Brain microvascular endothelial cell (primary cell): ENCODE results near the gene CCDC175.
A peak's percentile ranks its signal among the peaks of the same experiment; 100 is the strongest.

ENCODE experiments used
- DNase-seq: peaks from one replicate; pipeline ENCODE4 v3.0.0-alpha.2; 2020
- H3K27ac ChIP-seq: fragments of 250-450 bp; sonication (Bioruptor Pico); 2 replicates; pipeline ENCODE4 v1.5.1; 2020; ENCODE audit warnings: mild to moderate bottlenecking, moderate library complexity
- H3K27me3 ChIP-seq: fragments of 250-450 bp; sonication (Bioruptor Pico); replicated peaks from 2 replicates; pipeline ENCODE4 v1.5.1; 2020; ENCODE audit warnings: mild to moderate bottlenecking
- H3K36me3 ChIP-seq: fragments of 250-450 bp; sonication (Bioruptor Pico); replicated peaks from 2 replicates; pipeline ENCODE4 v1.5.1; 2020; ENCODE audit warnings: mild to moderate bottlenecking
- H3K4me3 ChIP-seq: 2 replicates; pipeline ENCODE4 v1.5.1; 2011; ENCODE audit warnings: low read depth, mild to moderate bottlenecking, control low read depth, low read length, moderate library complexity
- CTCF ChIP-seq: IDR thresholded peaks from 2 replicates; pipeline ENCODE4 v1.5.1; 2011; ENCODE audit warnings: low read depth, mild to moderate bottlenecking, moderate library complexity, low read length, control low read depth, inconsistent platforms; ENCODE audit errors: missing control alignments
- in situ Hi-C: cut with HindIII; loops from 2 replicates; pipeline ENCODE4 v1.10.0; 2017; ENCODE audit warnings: low sequenced_read_pairs, low pct_ligation_motif_present

Gene CCDC175

GRCh38 chr14:59464486-59465315, 111.9 kb downstream of the CCDC175 start:
- Histone ChIP-seq H3K27me3 (no peaks in the 10 kb centered on the region), H3K4me3 (peak overlapping the region; percentile 65), H3K27ac (peak overlapping the region; percentile 14), H3K36me3 (no peaks in the 10 kb centered on the region)
- in situ Hi-C loops = no loop called here
- no peak for TF ChIP-seq CTCF
- DNase-seq = no peak

- Histone ChIP-seq H3K27ac (no peak overlapping the region), H3K27me3 (no peaks in the 10 kb centered on the region), H3K4me3 (peak overlapping the region; percentile 65), H3K36me3 (no peaks in the 10 kb centered on the region)
- in situ Hi-C loops = no loop called here
- DNase-seq = no peak
- TF ChIP-seq CTCF = no peak
Measured at GRCh38 chr14:59463787-59464485, 112.7 kb downstream of the CCDC175 start.

GRCh38 chr14:59461891-59462290, 114.7 kb downstream of the CCDC175 start:
- Histone ChIP-seq H3K27me3 (no peaks in the 10 kb centered on the region), H3K27ac (no peak overlapping the region), H3K4me3 (no peak overlapping the region), H3K36me3 (peaks cover 5% of the 10 kb centered on the region)
- TF ChIP-seq CTCF = no peak
- DNase-seq = no peak
- in situ Hi-C loops = no loop called here

DNA sequence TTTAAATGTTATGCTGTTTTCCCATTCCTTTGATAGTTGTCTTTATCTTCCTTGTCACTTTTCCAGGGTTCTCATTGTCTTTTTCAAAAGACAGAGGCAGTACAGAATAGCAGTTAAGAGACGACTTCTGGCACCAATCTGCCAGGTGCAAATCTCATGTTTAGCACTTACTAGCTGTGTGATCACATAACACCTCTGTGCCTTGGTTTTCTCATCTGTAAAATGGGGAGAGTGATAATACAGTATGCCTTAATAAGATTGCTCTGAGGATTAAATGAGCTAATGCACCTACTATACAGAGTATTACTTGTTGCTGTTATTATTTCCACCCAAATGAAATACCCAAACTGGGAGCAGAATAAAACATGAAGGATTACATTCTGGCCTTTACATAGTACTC, 116.2 kb downstream of the CCDC175 start:
- in situ Hi-C loops = no loop called here
- TF ChIP-seq CTCF = no peak
- Histone ChIP-seq H3K4me3 (no peak overlapping the region), H3K27ac (no peak overlapping the region), H3K36me3 (peaks cover 5% of the 10 kb centered on the region), H3K27me3 (no peaks in the 10 kb centered on the region)
- DNase-seq = no peak

- H3K36me3 ChIP-seq = peaks cover 5% of the 10 kb centered on the region
- H3K27me3 ChIP-seq = no peaks in the 10 kb centered on the region
- no peak for TF ChIP-seq CTCF
- H3K4me3 ChIP-seq = no peak overlapping the region
- DNase-seq = no peak
- in situ Hi-C loops = no loop called here
- no peak overlapping the region for H3K27ac ChIP-seq
Measured at GRCh38 chr14:59458486-59458885, 118.1 kb downstream of the CCDC175 start.
